Astrocyte (in vitro differentiated cells and primary cell): ENCODE results near the gene SPIRE1. TPM values are rescaled to one million over a fixed set of nuclear protein-coding genes. Genes with fewer than 3 reads are reported as not detected.

Experiments
- DNase-seq: peaks from one replicate; pipeline ENCODE4 v3.0.0-alpha.2; 2010; ENCODE audit warnings: low read depth
- FAIRE-seq: peaks from 2 replicates; lab custom pipeline; 2011; peaks lifted over from hg19 to GRCh38; lab: Jason Lieb, UNC
- H2AFZ ChIP-seq: 2 replicates; pipeline ENCODE4 v1.6.0; 2012; ENCODE audit warnings: low read depth, low read length, inconsistent platforms
- H3K27ac ChIP-seq: 2 replicates; pipeline ENCODE4 v1.5.1; 2011; ENCODE audit warnings: low read depth, low read length, inconsistent platforms
- H3K27me3 ChIP-seq: 2 replicates; pipeline ENCODE4 v1.6.0; 2011; ENCODE audit warnings: low read length, inconsistent platforms; ENCODE audit not compliant: insufficient read depth
- H3K36me3 ChIP-seq: 2 replicates; pipeline ENCODE4 v1.5.1; 2011; ENCODE audit warnings: low read length, inconsistent platforms; ENCODE audit not compliant: insufficient read depth
- H3K4me1 ChIP-seq: 2 replicates; pipeline ENCODE4 v1.5.1; 2011; ENCODE audit warnings: low read length, inconsistent platforms; ENCODE audit not compliant: insufficient read depth
- H3K4me2 ChIP-seq: 2 replicates; pipeline ENCODE4 v1.6.0; 2012; ENCODE audit warnings: low read length, inconsistent platforms
- H3K4me3 ChIP-seq: 2 replicates; pipeline ENCODE4 v1.5.1; 2011; ENCODE audit warnings: low read depth, mild to moderate bottlenecking, low read length, inconsistent platforms; ENCODE audit not compliant: insufficient read depth
- H3K79me2 ChIP-seq: 2 replicates; pipeline ENCODE4 v1.6.0; 2012; ENCODE audit warnings: mild to moderate bottlenecking, low read length, inconsistent platforms; ENCODE audit not compliant: insufficient read depth
- H3K9ac ChIP-seq: 2 replicates; pipeline ENCODE4 v1.6.0; 2012; ENCODE audit warnings: mild to moderate bottlenecking, low read length, inconsistent platforms
- H3K9me3 ChIP-seq: 2 replicates; pipeline ENCODE4 v1.5.1; 2012; ENCODE audit warnings: low read depth, mild to moderate bottlenecking, low read length, inconsistent platforms; ENCODE audit not compliant: insufficient read depth
- H4K20me1 ChIP-seq: 2 replicates; pipeline ENCODE4 v1.6.0; 2012; ENCODE audit warnings: low read length, inconsistent platforms; ENCODE audit not compliant: insufficient read depth
- H3K27ac Mint-ChIP-seq: one replicate; pipeline ENCODE4 v1.8.0; 2021; ENCODE audit warnings: mild to moderate bottlenecking, mixed read lengths; ENCODE audit not compliant: unreplicated experiment
- H3K27me3 Mint-ChIP-seq: one replicate; pipeline ENCODE4 v1.8.0; 2021; ENCODE audit warnings: low read depth, mixed read lengths; ENCODE audit not compliant: unreplicated experiment
- H3K36me3 Mint-ChIP-seq: one replicate; pipeline ENCODE4 v1.8.0; 2021; ENCODE audit warnings: low read depth, mixed read lengths; ENCODE audit not compliant: unreplicated experiment
- H3K4me1 Mint-ChIP-seq: one replicate; pipeline ENCODE4 v1.8.0; 2021; ENCODE audit warnings: low read depth, mixed read lengths; ENCODE audit not compliant: unreplicated experiment
- H3K4me3 Mint-ChIP-seq: one replicate; pipeline ENCODE4 v1.8.0; 2021; ENCODE audit warnings: mild to moderate bottlenecking, moderate library complexity, mixed read lengths; ENCODE audit not compliant: unreplicated experiment
- H3K9me3 Mint-ChIP-seq: one replicate; pipeline ENCODE4 v1.8.0; 2021; ENCODE audit warnings: mild to moderate bottlenecking, mixed read lengths; ENCODE audit not compliant: unreplicated experiment
- CTCF ChIP-seq: IDR thresholded peaks from 2 replicates; pipeline ENCODE4 v1.5.1; 2011; ENCODE audit warnings: low read depth, mild to moderate bottlenecking, inconsistent platforms, low read length, moderate library complexity; ENCODE audit not compliant: insufficient read depth
- EZH2 ChIP-seq: IDR thresholded peaks from 2 replicates; pipeline ENCODE4 v1.6.1; 2012; ENCODE audit warnings: mild to moderate bottlenecking, low read length, inconsistent platforms; ENCODE audit not compliant: insufficient read depth
- total RNA-seq: library from RNA; stranded (reverse); gene quantifications from 2 replicates; pipeline ENCODE4 v1.2.1, GENCODE V29; 2021

SPIRE1 gene
- total RNA-seq, 1 donor from 2014 or later, result 42.0 TPM

- Histone ChIP-seq H4K20me1 (no peaks in the 10 kb centered on the region), H3K79me2 (no peaks in the 10 kb centered on the region), H2AFZ (no peak overlapping the region), H3K36me3 (peaks cover 21% of the 10 kb centered on the region), H3K9ac (no peak overlapping the region), H3K9me3 (no peaks in the 10 kb centered on the region), H3K4me2 (no peak overlapping the region), H3K4me3 (no peak overlapping the region), H3K4me1 (peaks cover 3% of the 10 kb centered on the region), H3K27ac (no peak overlapping the region), H3K27me3 (no peaks in the 10 kb centered on the region)
- Mint-ChIP-seq H3K4me3 (no peak overlapping the region), H3K27me3 (no peaks in the 10 kb centered on the region), H3K9me3 (no peaks in the 10 kb centered on the region), H3K4me1 (peaks cover 1% of the 10 kb centered on the region), H3K27ac (no peak overlapping the region), H3K36me3 (peaks cover 18% of the 10 kb centered on the region)
- DNase-seq (no peak), FAIRE-seq (no peak)
- TF ChIP-seq CTCF (no peak), EZH2 (no peak)
These were observed 194.7 kb downstream of the SPIRE1 start for GRCh38 chr18:12463191-12463590.

- Mint-ChIP-seq H3K9me3 (no peaks in the 10 kb centered on the region), H3K36me3 (peaks cover 15% of the 10 kb centered on the region), H3K27me3 (no peaks in the 10 kb centered on the region), H3K4me1 (peaks cover 1% of the 10 kb centered on the region), H3K27ac (no peak overlapping the region), H3K4me3 (no peak overlapping the region)
- Histone ChIP-seq H3K9ac (no peak overlapping the region), H3K4me2 (no peak overlapping the region), H3K4me1 (peaks cover 3% of the 10 kb centered on the region), H3K79me2 (no peaks in the 10 kb centered on the region), H3K4me3 (no peak overlapping the region), H3K27me3 (no peaks in the 10 kb centered on the region), H4K20me1 (no peaks in the 10 kb centered on the region), H3K36me3 (peaks cover 21% of the 10 kb centered on the region), H2AFZ (no peak overlapping the region), H3K9me3 (no peaks in the 10 kb centered on the region), H3K27ac (no peak overlapping the region)
- FAIRE-seq (no peak), DNase-seq (no peak)
- no peak for TF ChIP-seq EZH2
- TF ChIP-seq CTCF, result no peak
These were observed 195.7 kb downstream of the SPIRE1 start for GRCh38 chr18:12462242-12462641.

GRCh38 chr18:12461326-12461725, 196.6 kb downstream of the SPIRE1 start:
- H3K36me3 ChIP-seq, result peaks cover 21% of the 10 kb centered on the region
- H3K4me3 ChIP-seq, result no peak overlapping the region
- no peak overlapping the region for H3K4me3 Mint-ChIP-seq
- H3K27ac Mint-ChIP-seq, result peak overlapping the region; percentile 77
- no peaks in the 10 kb centered on the region for H3K79me2 ChIP-seq
- no peaks in the 10 kb centered on the region for H3K9me3 ChIP-seq
- H3K9me3 Mint-ChIP-seq, result no peaks in the 10 kb centered on the region
- H2AFZ ChIP-seq, result no peak overlapping the region
- H3K4me1 ChIP-seq, result peaks cover 3% of the 10 kb centered on the region
- H3K4me2 ChIP-seq, result no peak overlapping the region
- DNase-seq (no peak), FAIRE-seq (no peak)
- peaks cover 1% of the 10 kb centered on the region for H3K4me1 Mint-ChIP-seq
- H3K9ac ChIP-seq, result no peak overlapping the region
- H3K27me3 Mint-ChIP-seq, result no peaks in the 10 kb centered on the region
- no peak overlapping the region for H3K27ac ChIP-seq
- H3K27me3 ChIP-seq, result no peaks in the 10 kb centered on the region
- TF ChIP-seq EZH2 (no peak), CTCF (no peak)
- H4K20me1 ChIP-seq, result no peaks in the 10 kb centered on the region
- H3K36me3 Mint-ChIP-seq, result peaks cover 13% of the 10 kb centered on the region
